ENCODE data around the gene BMP8A. TPM values are rescaled to one million over a fixed set of nuclear protein-coding genes. Genes with fewer than 3 reads are reported as not detected.
A peak's percentile ranks its signal among the peaks of the same experiment; 100 is the strongest.

Gene BMP8A
- total and polyA plus RNA-seq, 2 of the 8 experiments (the other 6 are each of a cell fraction or from before 2014, with no cell fraction given): 0.38 to 0.43 TPM

DNA sequence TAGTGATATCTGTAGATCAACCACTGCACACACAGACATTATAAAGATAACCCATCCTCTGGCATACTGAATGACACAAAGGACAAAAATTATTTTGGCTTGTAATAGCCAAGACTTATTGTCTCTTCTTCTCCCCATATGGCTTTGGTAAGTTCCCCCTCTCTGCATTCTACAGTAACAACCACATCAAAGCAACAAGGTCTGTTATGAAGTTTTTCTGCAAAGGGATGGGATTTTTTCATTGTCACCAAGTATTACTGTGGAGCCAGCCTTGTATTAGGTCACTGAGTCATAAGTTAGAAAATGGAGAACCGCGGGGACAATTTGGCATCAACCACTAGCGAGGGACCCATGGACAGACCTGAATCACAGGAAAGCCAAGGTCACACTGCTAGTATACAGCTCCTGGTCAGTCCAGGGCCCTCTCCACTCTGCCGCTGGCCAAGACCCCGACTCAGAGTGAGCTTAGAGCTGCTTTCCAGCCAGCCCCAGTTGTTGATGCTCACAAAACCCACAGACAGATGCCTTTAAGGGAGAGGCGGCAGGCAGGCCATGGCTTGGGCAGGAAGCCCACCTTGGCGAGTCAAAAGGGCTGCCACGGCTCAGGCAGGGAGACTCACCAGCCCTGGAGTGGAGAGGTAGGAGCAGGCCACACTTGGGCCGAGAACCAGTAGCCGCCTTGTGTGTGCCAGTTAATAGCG is 79.2 kb downstream of the BMP8A start:
- H3K9me3 ChIP-seq (ENCODE audit: insufficient read depth in 2 of 2, low read depth in 1 of 2, low read length in 1 of 2): no peaks in the 10 kb centered on the region
- H2AFZ ChIP-seq (ENCODE audit: low read length): no peak overlapping the region
- no peak overlapping the region for H2BK15ac ChIP-seq (ENCODE audit: low read length)
- H3K56ac ChIP-seq (replicated peaks; ENCODE audit: insufficient read length, low read depth, low read length): no peak overlapping the region
- H4K8ac ChIP-seq (ENCODE audit: extremely low read depth, insufficient read depth, low read length): no peak overlapping the region
- no peak overlapping the region for H2BK5ac ChIP-seq (ENCODE audit: low read depth, low read length)
- no peak overlapping the region for H3K4me2 ChIP-seq (ENCODE audit: insufficient read depth in 1 of 2, low read depth in 2 of 2, low read length in 2 of 2)
- peaks cover 15% of the 10 kb centered on the region for H3K23me2 ChIP-seq (ENCODE audit: low read depth, low read length)
- TF ChIP-seq, protein P1, sequence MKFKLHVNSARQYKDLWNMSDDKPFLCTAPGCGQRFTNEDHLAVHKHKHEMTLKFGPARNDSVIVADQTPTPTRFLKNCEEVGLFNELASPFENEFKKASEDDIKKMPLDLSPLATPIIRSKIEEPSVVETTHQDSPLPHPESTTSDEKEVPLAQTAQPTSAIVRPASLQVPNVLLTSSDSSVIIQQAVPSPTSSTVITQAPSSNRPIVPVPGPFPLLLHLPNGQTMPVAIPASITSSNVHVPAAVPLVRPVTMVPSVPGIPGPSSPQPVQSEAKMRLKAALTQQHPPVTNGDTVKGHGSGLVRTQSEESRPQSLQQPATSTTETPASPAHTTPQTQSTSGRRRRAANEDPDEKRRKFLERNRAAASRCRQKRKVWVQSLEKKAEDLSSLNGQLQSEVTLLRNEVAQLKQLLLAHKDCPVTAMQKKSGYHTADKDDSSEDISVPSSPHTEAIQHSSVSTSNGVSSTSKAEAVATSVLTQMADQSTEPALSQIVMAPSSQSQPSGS (IDR thresholded peaks at IDR 0.05; ENCODE audit: low read length): no peak
- TF ChIP-seq POLR2AphosphoS5 (IDR thresholded peaks at IDR 0.05; ENCODE audit: low read depth, low read length) (0 out of 2 replicates have a peak, but pooled peaks have one; percentile 37), POLR2A (IDR thresholded peaks at IDR 0.05; ENCODE audit: control extremely low read depth in 1 of 2, low read depth in 2 of 2, low read length in 2 of 2) (no peak), SAP30 (IDR thresholded peaks at IDR 0.05; ENCODE audit: insufficient read depth, insufficient replicate concordance, low read length) (no peak)
- TF ChIP-seq, protein P2, sequence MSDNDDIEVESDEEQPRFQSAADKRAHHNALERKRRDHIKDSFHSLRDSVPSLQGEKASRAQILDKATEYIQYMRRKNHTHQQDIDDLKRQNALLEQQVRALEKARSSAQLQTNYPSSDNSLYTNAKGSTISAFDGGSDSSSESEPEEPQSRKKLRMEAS (IDR thresholded peaks at IDR 0.05): no peak
- POLR2A ChIA-PET (ENCODE audit: partially characterized antibody): interaction anchor here (5.7 kb wide), 1 partner anchor 8 kb away, joined by 92 read pairs; no protein-coding TSS in a partner anchor
- no peak overlapping the region for H3K14ac ChIP-seq (ENCODE audit: insufficient read length)
- H2BK120ac ChIP-seq (replicated peaks; ENCODE audit: low read depth, low read length): no peak overlapping the region
- peaks cover 0 to 19% (median 7%) of the 10 kb centered on the region in 4 experiments; a peak in 5 of 7 replicates for H3K4me1 ChIP-seq (replicated peaks in 1 of 4; ENCODE audit: control insufficient read depth in 3 of 4, insufficient read depth in 4 of 4, low read length in 3 of 4)
- peaks cover 67 to 96% (median 73%) of the 10 kb centered on the region in 4 experiments for H3K36me3 ChIP-seq (ENCODE audit: control insufficient read depth in 2 of 4, insufficient read depth in 4 of 4, low read length in 3 of 4)
- no peak overlapping the region for H3K4me3 ChIP-seq (ENCODE audit: extremely low read depth in 1 of 4, insufficient read depth in 2 of 4, low read depth in 3 of 4, low read length in 4 of 4)
- peaks cover 26 to 45% of the 10 kb centered on the region in 2 experiments for H3K79me2 ChIP-seq (ENCODE audit: control insufficient read depth in 1 of 2, insufficient read depth in 2 of 2, low read length in 2 of 2)
- H3K18ac ChIP-seq (ENCODE audit: extremely low read depth, low read length): no peak overlapping the region
- H4K20me1 ChIP-seq (replicated peaks in 1 of 2; ENCODE audit: control insufficient read depth in 1 of 2, insufficient read depth in 2 of 2, low read length in 2 of 2): peaks cover 31 to 43% of the 10 kb centered on the region in 2 experiments
- WGBS, 2 experiments (ENCODE audit: extremely low coverage in 1 of 2, insufficient coverage in 1 of 2, insufficient read length in 1 of 2, insufficient replicate concordance in 2 of 2, low coverage in 1 of 2, low lambda C conversion rate in 2 of 2, missing lambda C conversion rate in 1 of 2): 88% methylated on average over 11 of the region's 11 CpGs; no CpG with 5 or more reads in 1 of the 2 experiments
- no peak overlapping the region for H3K23ac ChIP-seq (ENCODE audit: insufficient read length)
- H2AK5ac ChIP-seq (ENCODE audit: low read depth, low read length): no peak overlapping the region
- no peak overlapping the region for H2BK12ac ChIP-seq (ENCODE audit: low read depth, low read length)
- no peak overlapping the region for H4K91ac ChIP-seq (replicated peaks; ENCODE audit: insufficient read length, low read length)
- H3K4ac ChIP-seq (replicated peaks; ENCODE audit: insufficient read length, low read depth, low read length): no peak overlapping the region
- FAIRE-seq (no peak), DNase-seq (ENCODE audit: low read depth in 1 of 2, low spot score in 2 of 2) (no peak)
- no peak overlapping the region for H3K27ac ChIP-seq (ENCODE audit: low read depth, low read length)
- H4K5ac ChIP-seq (ENCODE audit: insufficient read length, low read depth, low read length): no peak overlapping the region
- H3K27me3 ChIP-seq (replicated peaks in 1 of 4; ENCODE audit: control insufficient read depth in 3 of 4, extremely low read depth in 1 of 4, insufficient read depth in 3 of 4, low read length in 3 of 4): no peaks in the 10 kb centered on the region
- CTCF ChIA-PET (ENCODE audit: partially characterized antibody): no interaction called here
- no peak overlapping the region for H2BK20ac ChIP-seq (ENCODE audit: low read length)
- H3K79me1 ChIP-seq (ENCODE audit: low read depth, low read length): peaks cover 12% of the 10 kb centered on the region
- no peak overlapping the region for H3K9ac ChIP-seq (replicated peaks in 1 of 4; ENCODE audit: extremely low read depth in 1 of 4, low read depth in 3 of 4, low read length in 3 of 4)

All from H1 (cell line).